Nephron progenitor cell (in vitro differentiated cells): Measurements from ENCODE around the gene SENP1.
A peak's percentile ranks its signal among the peaks of the same experiment; 100 is the strongest.

Experiments
- DNase-seq: peaks from one replicate; pipeline ENCODE4 v3.0.0; 2021
- H3K27ac Mint-ChIP-seq: 2 replicates; pipeline ENCODE4 v1.8.0; 2021; ENCODE audit warnings: mild to moderate bottlenecking, moderate library complexity, mixed read lengths
- H3K27me3 Mint-ChIP-seq: 2 replicates; pipeline ENCODE4 v1.8.0; 2021; ENCODE audit warnings: mild to moderate bottlenecking, low read depth, mixed read lengths; ENCODE audit not compliant: poor library complexity
- H3K36me3 Mint-ChIP-seq: 2 replicates; pipeline ENCODE4 v1.8.0; 2021; ENCODE audit warnings: low read depth, mixed read lengths
- H3K4me1 Mint-ChIP-seq: 2 replicates; pipeline ENCODE4 v1.8.0; 2021; ENCODE audit warnings: mixed read lengths
- H3K4me3 Mint-ChIP-seq: 2 replicates; pipeline ENCODE4 v1.8.0; 2021; ENCODE audit warnings: mild to moderate bottlenecking, moderate library complexity, mixed read lengths
- H3K9me3 Mint-ChIP-seq: 2 replicates; pipeline ENCODE4 v1.8.0; 2021; ENCODE audit warnings: mild to moderate bottlenecking, moderate library complexity, mixed read lengths
- TF ChIP-seq, protein P1 (sequence below): fragments of 200-600 bp; sonication (generic); IDR thresholded peaks from 2 replicates; pipeline ENCODE4 v1.5.0; 2021; ENCODE audit warnings: antibody characterized with exemption

SENP1 gene

DNA sequence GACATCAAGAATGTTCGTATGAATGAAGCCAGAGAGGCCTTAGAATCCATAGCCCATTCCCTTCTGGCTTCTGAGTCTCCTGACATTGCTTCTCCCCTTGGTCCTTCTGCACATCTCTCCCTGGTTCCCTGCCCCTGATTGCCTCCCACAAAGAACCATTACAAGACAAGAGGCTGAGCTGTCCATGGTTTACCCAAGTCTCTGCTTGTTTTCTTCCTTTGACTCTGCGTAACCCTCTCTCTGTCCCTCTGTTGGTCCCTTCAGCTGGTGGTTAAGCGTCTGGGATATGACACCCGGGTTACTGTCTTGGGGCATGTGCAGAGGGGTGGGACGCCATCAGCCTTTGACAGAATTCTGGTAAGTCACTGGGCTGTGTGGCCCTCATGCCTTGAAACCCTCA, 29.1 kb upstream of the SENP1 start:
- Mint-ChIP-seq H3K4me1 (no peaks in the 10 kb centered on the region), H3K36me3 (peaks cover 62% of the 10 kb centered on the region), H3K27me3 (no peaks in the 10 kb centered on the region), H3K4me3 (no peak overlapping the region), H3K9me3 (no peaks in the 10 kb centered on the region), H3K27ac (no peak overlapping the region)
- no peak for DNase-seq
- TF ChIP-seq, protein P1, sequence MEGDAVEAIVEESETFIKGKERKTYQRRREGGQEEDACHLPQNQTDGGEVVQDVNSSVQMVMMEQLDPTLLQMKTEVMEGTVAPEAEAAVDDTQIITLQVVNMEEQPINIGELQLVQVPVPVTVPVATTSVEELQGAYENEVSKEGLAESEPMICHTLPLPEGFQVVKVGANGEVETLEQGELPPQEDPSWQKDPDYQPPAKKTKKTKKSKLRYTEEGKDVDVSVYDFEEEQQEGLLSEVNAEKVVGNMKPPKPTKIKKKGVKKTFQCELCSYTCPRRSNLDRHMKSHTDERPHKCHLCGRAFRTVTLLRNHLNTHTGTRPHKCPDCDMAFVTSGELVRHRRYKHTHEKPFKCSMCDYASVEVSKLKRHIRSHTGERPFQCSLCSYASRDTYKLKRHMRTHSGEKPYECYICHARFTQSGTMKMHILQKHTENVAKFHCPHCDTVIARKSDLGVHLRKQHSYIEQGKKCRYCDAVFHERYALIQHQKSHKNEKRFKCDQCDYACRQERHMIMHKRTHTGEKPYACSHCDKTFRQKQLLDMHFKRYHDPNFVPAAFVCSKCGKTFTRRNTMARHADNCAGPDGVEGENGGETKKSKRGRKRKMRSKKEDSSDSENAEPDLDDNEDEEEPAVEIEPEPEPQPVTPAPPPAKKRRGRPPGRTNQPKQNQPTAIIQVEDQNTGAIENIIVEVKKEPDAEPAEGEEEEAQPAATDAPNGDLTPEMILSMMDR, result no peak

DNA sequence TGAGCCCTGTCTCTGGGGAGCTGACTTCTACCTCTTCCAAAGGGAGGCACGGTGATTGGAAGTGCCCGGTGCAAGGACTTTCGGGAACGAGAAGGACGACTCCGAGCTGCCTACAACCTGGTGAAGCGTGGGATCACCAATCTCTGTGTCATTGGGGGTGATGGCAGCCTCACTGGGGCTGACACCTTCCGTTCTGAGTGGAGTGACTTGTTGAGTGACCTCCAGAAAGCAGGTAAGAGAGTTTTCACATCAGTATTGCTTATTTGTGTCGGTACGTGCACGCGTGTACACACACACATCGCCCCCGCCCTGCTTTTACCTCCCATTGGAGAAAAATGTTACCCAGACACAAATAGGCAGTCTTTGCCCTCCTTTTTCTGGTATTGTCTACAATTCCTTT, 26.9 kb upstream of the SENP1 start:
- Mint-ChIP-seq H3K27ac (no peak overlapping the region), H3K36me3 (peaks cover 77% of the 10 kb centered on the region), H3K4me1 (no peaks in the 10 kb centered on the region), H3K27me3 (no peaks in the 10 kb centered on the region), H3K4me3 (no peak overlapping the region), H3K9me3 (no peaks in the 10 kb centered on the region)
- no peak for DNase-seq
- TF ChIP-seq, protein P1, result no peak

DNA sequence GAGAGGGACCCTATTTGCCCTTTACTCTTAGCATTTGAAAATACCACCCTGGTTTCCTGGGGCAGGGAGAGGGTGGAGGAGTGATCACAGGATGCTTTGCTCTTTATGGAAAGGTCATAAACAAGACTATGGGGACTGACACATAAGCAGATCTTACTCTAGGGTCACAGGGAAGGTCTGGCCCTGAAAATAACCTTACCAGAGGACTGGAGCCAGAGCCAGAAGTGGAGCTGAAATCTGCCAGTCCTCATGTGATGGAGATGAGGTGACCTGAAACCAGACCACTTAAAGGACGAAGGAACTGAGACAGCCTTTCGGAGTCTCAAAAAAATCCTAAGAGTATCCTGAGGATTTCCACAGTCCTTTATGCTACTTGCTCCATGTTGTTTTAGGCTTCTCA, 25.6 kb upstream of the SENP1 start:
- no peaks in the 10 kb centered on the region for H3K9me3 Mint-ChIP-seq

DNA sequence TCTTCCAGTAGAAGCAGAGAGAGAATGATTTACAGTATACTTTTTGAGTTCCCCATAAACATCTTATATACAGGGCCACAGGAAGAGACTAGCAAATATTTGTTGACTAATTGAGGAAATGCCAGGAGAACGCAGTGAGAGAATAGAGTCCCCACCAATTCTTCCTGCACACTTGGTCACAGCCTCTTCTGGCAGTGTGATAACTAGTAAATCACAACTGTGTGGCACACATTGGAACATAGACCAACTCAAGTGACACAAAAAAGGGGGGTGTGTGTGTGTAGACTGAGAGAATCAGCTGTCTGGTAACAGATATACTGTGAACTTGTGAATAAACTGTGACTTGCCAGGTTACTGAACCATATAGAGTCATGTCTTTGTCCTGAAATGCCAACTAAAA, 23.5 kb upstream of the SENP1 start:
- no peak overlapping the region for H3K4me3 Mint-ChIP-seq
- H3K4me1 Mint-ChIP-seq, result no peaks in the 10 kb centered on the region
- no peaks in the 10 kb centered on the region for H3K27me3 Mint-ChIP-seq
- TF ChIP-seq, protein P1, result no peak
- DNase-seq, result no peak
- no peaks in the 10 kb centered on the region for H3K9me3 Mint-ChIP-seq
- H3K27ac Mint-ChIP-seq, result no peak overlapping the region
- H3K36me3 Mint-ChIP-seq, result peaks cover 84% of the 10 kb centered on the region

More for the DNA sequence above, 25.6 kb upstream of the SENP1 start:
- no peak for DNase-seq
- H3K27me3 Mint-ChIP-seq, result no peaks in the 10 kb centered on the region
- no peaks in the 10 kb centered on the region for H3K4me1 Mint-ChIP-seq
- H3K4me3 Mint-ChIP-seq, result no peak overlapping the region
- H3K36me3 Mint-ChIP-seq, result peaks cover 83% of the 10 kb centered on the region
- TF ChIP-seq, protein P1, result no peak
- H3K27ac Mint-ChIP-seq, result no peak overlapping the region

DNA sequence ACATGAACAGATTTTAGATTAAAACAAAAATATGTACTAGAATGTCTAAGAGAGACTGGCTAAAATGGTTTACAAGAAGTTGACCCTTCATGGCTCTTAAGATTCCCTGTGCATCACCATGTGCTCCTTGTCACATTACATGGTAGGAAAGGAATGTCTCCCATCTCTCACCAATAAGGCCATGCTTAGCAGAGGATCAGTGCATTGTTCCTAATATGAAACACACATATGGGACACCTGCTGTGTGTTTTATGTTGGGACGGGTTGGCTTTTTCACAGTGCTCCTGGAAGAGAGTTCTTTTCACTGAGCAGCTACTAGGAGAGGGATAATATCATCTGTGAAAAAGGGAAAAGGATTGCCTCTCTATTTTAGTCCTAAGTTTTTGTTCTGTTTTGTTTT, 22.9 kb upstream of the SENP1 start:
- no peak overlapping the region for H3K27ac Mint-ChIP-seq
- peaks cover 83% of the 10 kb centered on the region for H3K36me3 Mint-ChIP-seq
- TF ChIP-seq, protein P1, result no peak
- H3K27me3 Mint-ChIP-seq, result no peaks in the 10 kb centered on the region
- no peaks in the 10 kb centered on the region for H3K4me1 Mint-ChIP-seq
- H3K4me3 Mint-ChIP-seq, result no peak overlapping the region
- H3K9me3 Mint-ChIP-seq, result no peaks in the 10 kb centered on the region
- DNase-seq, result no peak

DNA sequence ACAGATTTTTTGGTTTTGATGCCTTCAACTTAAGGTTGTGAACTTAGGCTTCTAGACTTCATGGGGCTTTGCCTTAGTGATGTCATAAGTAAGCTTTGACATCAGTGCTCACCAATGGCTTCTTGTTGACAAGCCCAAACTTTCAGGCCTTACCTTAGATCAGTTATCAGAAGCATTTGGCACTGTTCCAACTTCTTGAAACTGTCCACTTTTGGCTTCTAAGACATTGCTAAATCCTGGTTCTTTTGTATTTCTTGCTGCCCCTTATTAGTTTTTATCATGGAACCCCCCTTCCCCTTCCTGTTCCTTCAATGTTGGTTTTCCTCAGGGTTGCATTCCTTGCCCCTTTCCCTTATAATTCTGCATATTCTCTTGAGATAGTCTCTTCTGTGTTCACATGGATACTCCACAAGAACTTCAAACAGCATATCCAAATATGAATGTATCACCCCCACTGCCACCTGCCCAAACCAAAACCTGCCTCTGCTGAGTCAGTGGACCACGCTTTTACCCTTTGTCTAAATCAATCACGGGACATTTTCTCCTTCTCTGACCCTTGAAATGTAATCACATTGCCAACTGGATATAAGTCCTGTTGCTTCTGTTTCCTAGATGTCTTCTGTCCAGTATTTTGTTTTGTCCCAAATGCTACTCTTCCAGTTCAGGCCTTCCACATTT, 21.2 kb upstream of the SENP1 start:
- peak overlapping the region; percentile 21 for H3K27ac Mint-ChIP-seq
- H3K27me3 Mint-ChIP-seq, result no peaks in the 10 kb centered on the region
- H3K4me1 Mint-ChIP-seq, result peaks cover 3% of the 10 kb centered on the region
- no peaks in the 10 kb centered on the region for H3K9me3 Mint-ChIP-seq
- peaks cover 81% of the 10 kb centered on the region for H3K36me3 Mint-ChIP-seq
- H3K4me3 Mint-ChIP-seq, result no peak overlapping the region
- TF ChIP-seq, protein P1, result no peak
- DNase-seq, result no peak
